Right cardiac atrium (tissue), 5 donors: ENCODE results near the gene ST8SIA6. TPM values are rescaled to one million over a fixed set of nuclear protein-coding genes. Genes with fewer than 3 reads are reported as not detected.

Experiments used
- ATAC-seq, 2 donors: fragments of 200-7000 bp; cut with Tn5 transposase; one replicate each; pipeline versions ENCODE4 v1.8.0 to v1.9.1; 2020; ENCODE audit warnings: moderate library complexity in 2 of 2, mild to moderate bottlenecking in 1 of 2
- DNase-seq, 3 donors: peaks; one replicate each; pipeline ENCODE4 v3.0.0-alpha.2; 2020
- H3K27ac ChIP-seq: one replicate; pipeline ENCODE4 v1.5.1; 2013; ENCODE audit warnings: mild to moderate bottlenecking, low read length, control low read depth, moderate library complexity
- H3K27me3 ChIP-seq: one replicate; pipeline ENCODE4 v1.6.1; 2013; ENCODE audit not compliant: control insufficient read depth, insufficient read depth
- H3K4me1 ChIP-seq: one replicate; pipeline ENCODE4 v1.6.1; 2013; ENCODE audit warnings: low read length; ENCODE audit not compliant: control insufficient read depth, insufficient read depth
- H3K4me3 ChIP-seq: one replicate; pipeline ENCODE4 v1.5.1; 2013; ENCODE audit warnings: low read length, control low read depth
- H3K9me3 ChIP-seq: one replicate; pipeline ENCODE4 v1.6.1; 2013; ENCODE audit warnings: low read length; ENCODE audit not compliant: control insufficient read depth
- WGBS: extraction: QIAGEN DNeasy Blood & Tissue Kit; methylation state at CpG from one replicate; pipeline ENCODE4 v1.1.7; 2013; 5-methylcytosine and 5-hydroxymethylcytosine counted together
- intact Hi-C, 4 donors: fragments of 100-400 bp; cut with DNase I; formaldehyde crosslinking; loops; one replicate each; pipeline versions ENCODE4 v1.11.0 to v1.14.0; 2022 to 2023
- polyA plus RNA-seq: library from polyadenylated mRNA; stranded (reverse); fragments of 200-250 nt; gene quantifications from one replicate; pipeline ENCODE4 v1.2.3, GENCODE V29; 2013
- total RNA-seq, 4 donors: library from RNA; stranded (reverse); fragmentation: NEBNext Ultra II Directional; extraction: Animal tissue kit (Norgen Biotek cat#: 25700); gene quantifications; one replicate each; pipeline ENCODE4 v1.2.1, GENCODE V29; 2021
- donor health status: healthy with polysubstance abuse.
- donor health status: DM: no; HTN: yes; CAD: no.
- donor health status: DM: no; HTN: no; CAD: no.
- donor health status: DM: no; HTN: yes; CAD: no; lungs with severe emphysema.
- donor health status: DM: yes; HTN: yes; CAD: no.

ST8SIA6 gene
- total and polyA plus RNA-seq, 5 donors, result 1.7 to 20.0 (median 10.9) TPM

GRCh38 chr10:17282311-17282710, 172.1 kb downstream of the ST8SIA6 start:
- no peaks in the 10 kb centered on the region for H3K9me3 ChIP-seq
- no peak for DNase-seq
- ATAC-seq, result no peak
- no peaks in the 10 kb centered on the region for H3K4me1 ChIP-seq
- H3K27me3 ChIP-seq, result no peaks in the 10 kb centered on the region
- H3K4me3 ChIP-seq, result no peak overlapping the region
- 90% methylated on average over 3 of the region's 3 CpGs for WGBS
- intact Hi-C loops, result no loop called here
- H3K27ac ChIP-seq, result no peak overlapping the region

GRCh38 chr10:17278607-17279240, 175.7 kb downstream of the ST8SIA6 start:
- H3K27me3 ChIP-seq, result no peaks in the 10 kb centered on the region
- no peak overlapping the region for H3K4me3 ChIP-seq
- no peaks in the 10 kb centered on the region for H3K9me3 ChIP-seq
- WGBS, result 78% methylated on average over 4 of the region's 4 CpGs
- intact Hi-C loops, result no loop called here
- no peak overlapping the region for H3K27ac ChIP-seq
- ATAC-seq, result no peak
- DNase-seq, result no peak
- no peaks in the 10 kb centered on the region for H3K4me1 ChIP-seq

- DNase-seq (no peak), ATAC-seq (no peak)
- no peaks in the 10 kb centered on the region for H3K27me3 ChIP-seq
- intact Hi-C loops, result no loop called here
- 90% methylated on average over 9 of the region's 9 CpGs for whole genome bisulfite sequencing
- no peak overlapping the region for H3K4me3 ChIP-seq
- H3K4me1 ChIP-seq, result no peaks in the 10 kb centered on the region
- no peak overlapping the region for H3K27ac ChIP-seq
- no peaks in the 10 kb centered on the region for H3K9me3 ChIP-seq
Measured at GRCh38 chr10:17276756-17277424, 177.5 kb downstream of the ST8SIA6 start.

DNA sequence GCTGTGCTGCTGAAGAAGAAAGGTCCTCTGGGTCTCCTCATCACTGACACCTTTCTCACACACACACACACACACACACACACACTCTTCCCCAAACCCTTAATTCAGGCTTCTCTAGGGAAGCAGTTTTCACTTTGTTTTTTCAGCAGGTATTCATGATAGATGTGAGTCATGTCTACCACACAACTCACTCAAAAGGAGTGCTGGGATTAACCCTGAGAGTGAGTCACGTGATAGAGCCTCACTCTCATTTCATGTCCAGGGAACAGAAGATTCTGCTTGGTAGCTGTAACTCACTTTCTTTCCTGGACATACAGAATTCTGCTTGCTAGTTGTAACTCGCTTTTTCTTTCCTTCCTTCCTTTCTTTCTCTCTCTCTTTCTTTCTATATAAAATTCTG, 181.0 kb downstream of the ST8SIA6 start:
- WGBS, result 71% methylated on average over 2 of the region's 2 CpGs
- H3K4me1 ChIP-seq, result no peaks in the 10 kb centered on the region
- no peak overlapping the region for H3K27ac ChIP-seq
- no peaks in the 10 kb centered on the region for H3K27me3 ChIP-seq
- H3K4me3 ChIP-seq, result no peak overlapping the region
- intact Hi-C loops, result no loop called here
- ATAC-seq (no peak), DNase-seq (no peak)
- H3K9me3 ChIP-seq, result no peaks in the 10 kb centered on the region

DNA sequence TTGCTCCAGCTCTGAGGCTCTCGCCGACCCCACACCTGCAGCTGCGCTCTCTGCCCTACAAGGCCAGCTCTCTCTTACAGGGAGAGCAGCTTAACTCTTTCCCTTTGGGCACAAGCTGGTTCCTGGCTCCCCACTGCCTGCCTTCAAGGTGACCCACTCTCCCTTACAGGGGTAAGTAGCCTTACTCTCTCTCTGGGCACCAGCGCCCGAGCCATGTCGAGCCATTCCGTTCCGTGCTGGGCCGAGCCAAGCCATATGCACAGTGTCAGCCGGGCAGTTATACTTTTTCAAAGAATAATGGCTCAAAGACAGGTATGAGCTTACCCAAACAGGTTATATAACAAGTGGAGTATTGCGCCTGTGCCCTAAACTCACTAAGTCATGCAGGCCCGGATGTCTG, 181.7 kb downstream of the ST8SIA6 start:
- H3K27ac ChIP-seq, result no peak overlapping the region
- 94% methylated on average over 12 of the region's 12 CpGs for WGBS
- intact Hi-C loops, result no loop called here
- no peaks in the 10 kb centered on the region for H3K4me1 ChIP-seq
- DNase-seq (no peak), ATAC-seq (no peak)
- no peaks in the 10 kb centered on the region for H3K9me3 ChIP-seq
- no peak overlapping the region for H3K4me3 ChIP-seq
- no peaks in the 10 kb centered on the region for H3K27me3 ChIP-seq

Other genes starting within 250 kb of the ST8SIA6 start
- gene VIM, start 226.4 kb downstream of the ST8SIA6 start, total RNA-seq, result 100 to 1,000 TPM; 772 to 952 (median 847) TPM
- 724 TPM for gene VIM, start 226.4 kb downstream of the ST8SIA6 start, polyA plus RNA-seq
- 100 to 1,000 TPM; 107 to 165 (median 160) TPM for gene HACD1, start 162.8 kb upstream of the ST8SIA6 start, total RNA-seq
- gene HACD1, start 162.8 kb upstream of the ST8SIA6 start, polyA plus RNA-seq, result 113 TPM
- gene STAM, start 189.6 kb upstream of the ST8SIA6 start, total RNA-seq, result 10 to 100 TPM; 25.2 to 37.9 (median 35.5) TPM
- gene STAM, start 189.6 kb upstream of the ST8SIA6 start, polyA plus RNA-seq, result 16.8 TPM